ENCODE results near the gene C6orf15.

Gene C6orf15

DNA sequence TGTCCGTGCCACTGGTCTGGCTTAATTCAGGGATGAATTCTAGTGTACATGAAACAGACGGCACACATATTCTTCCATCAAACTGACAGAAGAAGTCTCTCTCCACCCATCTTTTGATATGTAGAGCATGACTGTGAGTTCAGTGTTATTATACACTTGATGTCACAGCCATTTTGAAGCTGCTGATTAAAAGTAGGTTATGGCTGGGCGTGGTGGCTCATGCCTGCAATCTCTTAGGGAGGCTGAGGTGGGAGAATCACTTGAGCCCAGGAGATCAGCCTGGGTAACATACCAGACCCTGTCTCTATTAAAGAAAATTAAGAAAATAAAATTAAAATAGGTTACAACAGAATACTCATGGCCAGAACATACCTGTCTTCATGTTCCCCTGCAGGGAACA, 20.7 kb downstream of the C6orf15 start:
- Histone ChIP-seq H3K79me2 (ENCODE audit: insufficient read depth, low read length) (no peaks in the 10 kb centered on the region), H3K27me3 (ENCODE audit: insufficient read depth, low read length, poor library complexity, severe bottlenecking) (no peaks in the 10 kb centered on the region), H3K4me1 (ENCODE audit: insufficient read depth, low read length, poor library complexity, severe bottlenecking) (peaks cover 43% of the 10 kb centered on the region), H3K9ac (ENCODE audit: low read depth, low read length, poor library complexity, severe bottlenecking) (no peak overlapping the region), H3K4me3 (ENCODE audit: low read length, poor library complexity, severe bottlenecking) (no peak overlapping the region), H3K9me2 (replicated peaks; ENCODE audit: low read depth, low read length) (no peaks in the 10 kb centered on the region), H3K4me2 (ENCODE audit: low read depth, low read length, poor library complexity, severe bottlenecking) (no peak overlapping the region), H4K20me1 (ENCODE audit: insufficient read depth, low read length, poor library complexity, severe bottlenecking) (no peaks in the 10 kb centered on the region), H3F3A (ENCODE audit: low read depth) (peaks cover 11% of the 10 kb centered on the region), H3K9me3 (ENCODE audit: insufficient read depth, low read depth, low read length) (no peaks in the 10 kb centered on the region), H2AFZ (ENCODE audit: low read length) (peak overlapping the region; percentile 21), H3K36me3 (ENCODE audit: insufficient read depth, low read length) (no peaks in the 10 kb centered on the region)
- no peak for TF ChIP-seq EZH2phosphoT487 (IDR thresholded peaks at IDR 0.05; ENCODE audit: borderline replicate concordance)
- TF ChIP-seq, protein P1, sequence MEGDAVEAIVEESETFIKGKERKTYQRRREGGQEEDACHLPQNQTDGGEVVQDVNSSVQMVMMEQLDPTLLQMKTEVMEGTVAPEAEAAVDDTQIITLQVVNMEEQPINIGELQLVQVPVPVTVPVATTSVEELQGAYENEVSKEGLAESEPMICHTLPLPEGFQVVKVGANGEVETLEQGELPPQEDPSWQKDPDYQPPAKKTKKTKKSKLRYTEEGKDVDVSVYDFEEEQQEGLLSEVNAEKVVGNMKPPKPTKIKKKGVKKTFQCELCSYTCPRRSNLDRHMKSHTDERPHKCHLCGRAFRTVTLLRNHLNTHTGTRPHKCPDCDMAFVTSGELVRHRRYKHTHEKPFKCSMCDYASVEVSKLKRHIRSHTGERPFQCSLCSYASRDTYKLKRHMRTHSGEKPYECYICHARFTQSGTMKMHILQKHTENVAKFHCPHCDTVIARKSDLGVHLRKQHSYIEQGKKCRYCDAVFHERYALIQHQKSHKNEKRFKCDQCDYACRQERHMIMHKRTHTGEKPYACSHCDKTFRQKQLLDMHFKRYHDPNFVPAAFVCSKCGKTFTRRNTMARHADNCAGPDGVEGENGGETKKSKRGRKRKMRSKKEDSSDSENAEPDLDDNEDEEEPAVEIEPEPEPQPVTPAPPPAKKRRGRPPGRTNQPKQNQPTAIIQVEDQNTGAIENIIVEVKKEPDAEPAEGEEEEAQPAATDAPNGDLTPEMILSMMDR (conservative IDR thresholded peaks at IDR 0.05; ENCODE audit: low read length): no peak

DNA sequence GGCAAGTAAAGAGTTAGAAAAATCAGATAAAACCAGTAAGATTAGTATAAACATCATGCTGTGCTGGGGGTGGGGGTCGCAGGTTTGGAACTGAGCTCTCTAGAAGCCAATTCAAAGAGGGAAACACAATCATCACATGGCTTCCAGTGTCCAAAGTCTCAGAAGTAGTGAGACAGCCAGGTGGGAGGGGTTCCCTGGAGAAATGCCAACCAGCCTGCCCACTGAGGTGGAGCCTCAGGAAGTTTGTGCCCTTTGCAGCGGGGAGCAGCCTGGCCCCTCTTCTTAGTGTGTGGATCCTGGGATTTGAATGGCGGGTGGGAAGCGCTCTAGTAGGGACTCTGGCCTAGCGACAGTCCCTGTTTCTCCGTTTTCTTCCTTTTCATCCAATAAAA, 21.4 kb downstream of the C6orf15 start:
- Histone ChIP-seq H3K4me2 (ENCODE audit: low read depth, low read length, poor library complexity, severe bottlenecking) (no peak overlapping the region), H3K27me3 (ENCODE audit: insufficient read depth, low read length, poor library complexity, severe bottlenecking) (no peaks in the 10 kb centered on the region), H3K79me2 (ENCODE audit: insufficient read depth, low read length) (no peaks in the 10 kb centered on the region), H3K4me3 (ENCODE audit: low read length, poor library complexity, severe bottlenecking) (no peak overlapping the region), H3K4me1 (ENCODE audit: insufficient read depth, low read length, poor library complexity, severe bottlenecking) (peaks cover 39% of the 10 kb centered on the region), H4K20me1 (ENCODE audit: insufficient read depth, low read length, poor library complexity, severe bottlenecking) (no peaks in the 10 kb centered on the region), H2AFZ (ENCODE audit: low read length) (0 out of 2 replicates have a peak overlapping the region, but pooled peaks have one; percentile 21), H3K36me3 (ENCODE audit: insufficient read depth, low read length) (no peaks in the 10 kb centered on the region), H3K9me3 (ENCODE audit: insufficient read depth, low read depth, low read length) (no peaks in the 10 kb centered on the region), H3K9me2 (replicated peaks; ENCODE audit: low read depth, low read length) (no peaks in the 10 kb centered on the region), H3F3A (ENCODE audit: low read depth) (peaks cover 11% of the 10 kb centered on the region), H3K9ac (ENCODE audit: low read depth, low read length, poor library complexity, severe bottlenecking) (no peak overlapping the region)
- TF ChIP-seq EZH2phosphoT487 (IDR thresholded peaks at IDR 0.05; ENCODE audit: borderline replicate concordance): no peak
- TF ChIP-seq, protein P1 (conservative IDR thresholded peaks at IDR 0.05; ENCODE audit: low read length): no peak

GRCh38 chr6:31090275-31090972, 22.0 kb downstream of the C6orf15 start:
- Histone ChIP-seq H4K20me1 (ENCODE audit: insufficient read depth, low read length, poor library complexity, severe bottlenecking) (no peaks in the 10 kb centered on the region), H3K9me3 (ENCODE audit: insufficient read depth, low read depth, low read length) (no peaks in the 10 kb centered on the region), H3K36me3 (ENCODE audit: insufficient read depth, low read length) (no peaks in the 10 kb centered on the region), H3K9me2 (replicated peaks; ENCODE audit: low read depth, low read length) (no peaks in the 10 kb centered on the region), H3K4me2 (ENCODE audit: low read depth, low read length, poor library complexity, severe bottlenecking) (no peak overlapping the region), H3K4me3 (ENCODE audit: low read length, poor library complexity, severe bottlenecking) (no peak overlapping the region), H3F3A (ENCODE audit: low read depth) (peaks cover 11% of the 10 kb centered on the region), H2AFZ (ENCODE audit: low read length) (no peak overlapping the region), H3K79me2 (ENCODE audit: insufficient read depth, low read length) (no peaks in the 10 kb centered on the region), H3K4me1 (ENCODE audit: insufficient read depth, low read length, poor library complexity, severe bottlenecking) (peaks cover 34% of the 10 kb centered on the region), H3K9ac (ENCODE audit: low read depth, low read length, poor library complexity, severe bottlenecking) (no peak overlapping the region), H3K27me3 (ENCODE audit: insufficient read depth, low read length, poor library complexity, severe bottlenecking) (no peaks in the 10 kb centered on the region)
- TF ChIP-seq, protein P1 (conservative IDR thresholded peaks at IDR 0.05; ENCODE audit: low read length): no peak
- no peak for TF ChIP-seq EZH2phosphoT487 (IDR thresholded peaks at IDR 0.05; ENCODE audit: borderline replicate concordance)
